ENCODE results near the gene COG2.

GRCh38 chr1:230632273-230632873, 9.9 kb upstream of the COG2 start:
- TF ChIP-seq, protein P1, sequence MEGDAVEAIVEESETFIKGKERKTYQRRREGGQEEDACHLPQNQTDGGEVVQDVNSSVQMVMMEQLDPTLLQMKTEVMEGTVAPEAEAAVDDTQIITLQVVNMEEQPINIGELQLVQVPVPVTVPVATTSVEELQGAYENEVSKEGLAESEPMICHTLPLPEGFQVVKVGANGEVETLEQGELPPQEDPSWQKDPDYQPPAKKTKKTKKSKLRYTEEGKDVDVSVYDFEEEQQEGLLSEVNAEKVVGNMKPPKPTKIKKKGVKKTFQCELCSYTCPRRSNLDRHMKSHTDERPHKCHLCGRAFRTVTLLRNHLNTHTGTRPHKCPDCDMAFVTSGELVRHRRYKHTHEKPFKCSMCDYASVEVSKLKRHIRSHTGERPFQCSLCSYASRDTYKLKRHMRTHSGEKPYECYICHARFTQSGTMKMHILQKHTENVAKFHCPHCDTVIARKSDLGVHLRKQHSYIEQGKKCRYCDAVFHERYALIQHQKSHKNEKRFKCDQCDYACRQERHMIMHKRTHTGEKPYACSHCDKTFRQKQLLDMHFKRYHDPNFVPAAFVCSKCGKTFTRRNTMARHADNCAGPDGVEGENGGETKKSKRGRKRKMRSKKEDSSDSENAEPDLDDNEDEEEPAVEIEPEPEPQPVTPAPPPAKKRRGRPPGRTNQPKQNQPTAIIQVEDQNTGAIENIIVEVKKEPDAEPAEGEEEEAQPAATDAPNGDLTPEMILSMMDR (IDR thresholded peaks at IDR 0.05; ENCODE audit: insufficient read depth, low read depth, low read length): peak; percentile 41
- no peak for TF ChIP-seq EZH2 (IDR thresholded peaks at IDR 0.05; ENCODE audit: insufficient read depth, low read length)

Measured in astrocyte (in vitro differentiated cells and primary cell).